ENCODE results near the gene HIBCH.

The HIBCH gene

GRCh38 chr2:190221429-190221828 lies 98.2 kb downstream of the HIBCH start:
- DNase-seq (ENCODE audit: low read depth, low spot score), result no peak
- Histone ChIP-seq H3K4me3 (ENCODE audit: insufficient read length, low read depth) (no peak overlapping the region), H3K9me3 (ENCODE audit: insufficient read depth, low read length) (peaks cover 15% of the 10 kb centered on the region; the same call in 1 of the 2 replicates), H3K27me3 (ENCODE audit: insufficient read depth, insufficient read length) (no peaks in the 10 kb centered on the region), H3K9ac (ENCODE audit: insufficient read length, low read depth) (no peak overlapping the region), H3K36me3 (ENCODE audit: insufficient read depth, insufficient read length, low read length) (peaks cover 9% of the 10 kb centered on the region), H3K4me1 (ENCODE audit: insufficient read depth, insufficient read length) (peaks cover 2% of the 10 kb centered on the region)
- no peak for TF ChIP-seq ZNF274 (IDR thresholded peaks at IDR 0.05; ENCODE audit: low read depth, low read length)
- TF ChIP-seq YY1 (IDR thresholded peaks at IDR 0.05; ENCODE audit: insufficient read depth, insufficient read length), result no peak
- no peak for TF ChIP-seq SUZ12 (IDR thresholded peaks at IDR 0.05; ENCODE audit: extremely low read depth, insufficient read depth, insufficient read length)

GRCh38 chr2:190219186-190219585 lies 100.4 kb downstream of the HIBCH start:
- H3K4me1 ChIP-seq (ENCODE audit: insufficient read depth, insufficient read length), result peaks cover 2% of the 10 kb centered on the region
- H3K27me3 ChIP-seq (ENCODE audit: insufficient read depth, insufficient read length), result no peaks in the 10 kb centered on the region
- H3K4me3 ChIP-seq (ENCODE audit: insufficient read length, low read depth), result no peak overlapping the region
- peaks cover 9% of the 10 kb centered on the region for H3K36me3 ChIP-seq (ENCODE audit: insufficient read depth, insufficient read length, low read length)
- no peak for DNase-seq (ENCODE audit: low read depth, low spot score)
- H3K9me3 ChIP-seq (ENCODE audit: insufficient read depth, low read length), result peaks cover 15% of the 10 kb centered on the region; the same call in 1 of the 2 replicates
- TF ChIP-seq SUZ12 (IDR thresholded peaks at IDR 0.05; ENCODE audit: extremely low read depth, insufficient read depth, insufficient read length), result no peak
- no peak for TF ChIP-seq YY1 (IDR thresholded peaks at IDR 0.05; ENCODE audit: insufficient read depth, insufficient read length)
- no peak for TF ChIP-seq ZNF274 (IDR thresholded peaks at IDR 0.05; ENCODE audit: low read depth, low read length)
- H3K9ac ChIP-seq (ENCODE audit: insufficient read length, low read depth), result no peak overlapping the region

GRCh38 chr2:190217616-190218015 lies 102.0 kb downstream of the HIBCH start:
- H3K27me3 ChIP-seq (ENCODE audit: insufficient read depth, insufficient read length), result no peaks in the 10 kb centered on the region
- TF ChIP-seq YY1 (IDR thresholded peaks at IDR 0.05; ENCODE audit: insufficient read depth, insufficient read length) (no peak), SUZ12 (IDR thresholded peaks at IDR 0.05; ENCODE audit: extremely low read depth, insufficient read depth, insufficient read length) (no peak), ZNF274 (IDR thresholded peaks at IDR 0.05; ENCODE audit: low read depth, low read length) (no peak)
- H3K9me3 ChIP-seq (ENCODE audit: insufficient read depth, low read length), result no peaks in the 10 kb centered on the region
- H3K36me3 ChIP-seq (ENCODE audit: insufficient read depth, insufficient read length, low read length), result peaks cover 9% of the 10 kb centered on the region
- H3K4me1 ChIP-seq (ENCODE audit: insufficient read depth, insufficient read length), result peaks cover 2% of the 10 kb centered on the region
- no peak for DNase-seq (ENCODE audit: low read depth, low spot score)
- no peak overlapping the region for H3K4me3 ChIP-seq (ENCODE audit: insufficient read length, low read depth)
- no peak overlapping the region for H3K9ac ChIP-seq (ENCODE audit: insufficient read length, low read depth)

GRCh38 chr2:190216829-190217228 lies 102.8 kb downstream of the HIBCH start:
- Histone ChIP-seq H3K4me3 (ENCODE audit: insufficient read length, low read depth) (no peak overlapping the region), H3K27me3 (ENCODE audit: insufficient read depth, insufficient read length) (no peaks in the 10 kb centered on the region), H3K9me3 (ENCODE audit: insufficient read depth, low read length) (no peaks in the 10 kb centered on the region), H3K4me1 (ENCODE audit: insufficient read depth, insufficient read length) (peaks cover 2% of the 10 kb centered on the region), H3K36me3 (ENCODE audit: insufficient read depth, insufficient read length, low read length) (peaks cover 15% of the 10 kb centered on the region), H3K9ac (ENCODE audit: insufficient read length, low read depth) (no peak overlapping the region)
- TF ChIP-seq SUZ12 (IDR thresholded peaks at IDR 0.05; ENCODE audit: extremely low read depth, insufficient read depth, insufficient read length), result no peak
- TF ChIP-seq ZNF274 (IDR thresholded peaks at IDR 0.05; ENCODE audit: low read depth, low read length), result no peak
- TF ChIP-seq YY1 (IDR thresholded peaks at IDR 0.05; ENCODE audit: insufficient read depth, insufficient read length), result no peak
- peak; percentile 23 for DNase-seq (ENCODE audit: low read depth, low spot score)

GRCh38 chr2:190215620-190216019 lies 104.0 kb downstream of the HIBCH start:
- H3K9ac ChIP-seq (ENCODE audit: insufficient read length, low read depth), result no peak overlapping the region
- no peak for TF ChIP-seq YY1 (IDR thresholded peaks at IDR 0.05; ENCODE audit: insufficient read depth, insufficient read length)
- TF ChIP-seq ZNF274 (IDR thresholded peaks at IDR 0.05; ENCODE audit: low read depth, low read length), result no peak
- TF ChIP-seq SUZ12 (IDR thresholded peaks at IDR 0.05; ENCODE audit: extremely low read depth, insufficient read depth, insufficient read length), result no peak
- no peak overlapping the region for H3K4me3 ChIP-seq (ENCODE audit: insufficient read length, low read depth)
- peak; percentile 9 for DNase-seq (ENCODE audit: low read depth, low spot score)
- H3K4me1 ChIP-seq (ENCODE audit: insufficient read depth, insufficient read length), result peaks cover 2% of the 10 kb centered on the region
- peaks cover 15% of the 10 kb centered on the region for H3K36me3 ChIP-seq (ENCODE audit: insufficient read depth, insufficient read length, low read length)
- H3K27me3 ChIP-seq (ENCODE audit: insufficient read depth, insufficient read length), result no peaks in the 10 kb centered on the region
- no peaks in the 10 kb centered on the region for H3K9me3 ChIP-seq (ENCODE audit: insufficient read depth, low read length)

GRCh38 chr2:190214426-190215194 lies 105.0 kb downstream of the HIBCH start:
- H3K9ac ChIP-seq (ENCODE audit: insufficient read length, low read depth), result no peak overlapping the region
- no peak overlapping the region for H3K4me3 ChIP-seq (ENCODE audit: insufficient read length, low read depth)
- H3K27me3 ChIP-seq (ENCODE audit: insufficient read depth, insufficient read length), result no peaks in the 10 kb centered on the region
- peaks cover 2% of the 10 kb centered on the region for H3K4me1 ChIP-seq (ENCODE audit: insufficient read depth, insufficient read length)
- H3K9me3 ChIP-seq (ENCODE audit: insufficient read depth, low read length), result no peaks in the 10 kb centered on the region
- no peak for DNase-seq (ENCODE audit: low read depth, low spot score)
- H3K36me3 ChIP-seq (ENCODE audit: insufficient read depth, insufficient read length, low read length), result peaks cover 10% of the 10 kb centered on the region
- no peak for TF ChIP-seq ZNF274 (IDR thresholded peaks at IDR 0.05; ENCODE audit: low read depth, low read length)
- TF ChIP-seq YY1 (IDR thresholded peaks at IDR 0.05; ENCODE audit: insufficient read depth, insufficient read length), result no peak
- TF ChIP-seq SUZ12 (IDR thresholded peaks at IDR 0.05; ENCODE audit: extremely low read depth, insufficient read depth, insufficient read length), result no peak

GRCh38 chr2:190213441-190214335 lies 105.9 kb downstream of the HIBCH start:
- no peak for TF ChIP-seq ZNF274 (IDR thresholded peaks at IDR 0.05; ENCODE audit: low read depth, low read length)
- no peak for TF ChIP-seq SUZ12 (IDR thresholded peaks at IDR 0.05; ENCODE audit: extremely low read depth, insufficient read depth, insufficient read length)
- TF ChIP-seq YY1 (IDR thresholded peaks at IDR 0.05; ENCODE audit: insufficient read depth, insufficient read length), result no peak
- DNase-seq (ENCODE audit: low read depth, low spot score), result no peak
- Histone ChIP-seq H3K4me1 (ENCODE audit: insufficient read depth, insufficient read length) (peaks cover 2% of the 10 kb centered on the region), H3K36me3 (ENCODE audit: insufficient read depth, insufficient read length, low read length) (peaks cover 12% of the 10 kb centered on the region), H3K9ac (ENCODE audit: insufficient read length, low read depth) (no peak overlapping the region), H3K9me3 (ENCODE audit: insufficient read depth, low read length) (no peaks in the 10 kb centered on the region), H3K27me3 (ENCODE audit: insufficient read depth, insufficient read length) (no peaks in the 10 kb centered on the region), H3K4me3 (ENCODE audit: insufficient read length, low read depth) (no peak overlapping the region)
